HG03432 (cell line): Measurements from ENCODE around the gene CELSR1.

Experiments used
- ATAC-seq: cut with Tn5 transposase; IDR thresholded peaks from one replicate; pipeline ENCODE4 v1.9.1; 2021; ENCODE audit warnings: mild to moderate bottlenecking, moderate library complexity; ENCODE audit not compliant: unreplicated experiment

Gene CELSR1

DNA sequence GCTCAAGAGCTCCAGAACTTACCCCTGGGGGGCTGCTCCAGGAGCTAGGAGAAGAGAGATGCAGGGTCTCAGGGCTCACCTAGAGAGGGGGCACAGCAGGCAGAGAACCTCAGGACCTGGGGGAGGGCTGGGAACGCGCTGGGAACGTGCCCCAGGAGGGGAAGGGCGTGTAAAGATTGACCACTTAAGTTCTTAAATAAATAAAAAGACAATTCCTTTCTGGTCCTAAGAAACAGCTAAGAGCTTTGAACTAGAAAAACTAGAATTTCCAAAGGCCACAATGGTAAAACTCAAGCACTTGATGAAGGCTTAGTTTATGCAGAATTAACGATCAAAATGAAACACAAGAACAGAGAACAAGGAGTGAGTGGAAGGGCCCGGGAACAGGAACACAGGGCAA lies 89.1 kb downstream of the CELSR1 start:
- ATAC-seq, result no peak

DNA sequence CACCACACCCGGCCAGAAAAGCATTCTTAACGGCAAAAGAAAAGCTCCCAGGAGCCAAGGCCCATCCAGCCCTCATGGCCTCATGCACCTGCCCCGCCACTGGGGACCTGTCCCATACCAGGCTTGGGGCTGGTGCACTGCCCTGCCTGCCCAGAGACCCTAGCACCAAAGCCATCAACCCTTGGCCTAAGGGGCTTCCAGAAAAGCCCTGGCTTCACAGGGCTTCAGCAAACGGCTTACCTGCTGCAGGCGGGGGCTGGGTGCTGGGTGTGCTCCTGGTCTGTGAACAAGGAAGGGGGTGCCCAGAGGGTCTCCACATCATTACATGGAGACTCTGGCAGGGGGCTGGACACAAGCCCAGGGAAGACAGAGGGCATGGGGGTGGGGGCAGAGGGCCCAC lies 89.5 kb downstream of the CELSR1 start:
- ATAC-seq, result no peak

GRCh38 chr22:46446799-46447198 lies 90.6 kb downstream of the CELSR1 start:
- no peak for ATAC-seq

DNA sequence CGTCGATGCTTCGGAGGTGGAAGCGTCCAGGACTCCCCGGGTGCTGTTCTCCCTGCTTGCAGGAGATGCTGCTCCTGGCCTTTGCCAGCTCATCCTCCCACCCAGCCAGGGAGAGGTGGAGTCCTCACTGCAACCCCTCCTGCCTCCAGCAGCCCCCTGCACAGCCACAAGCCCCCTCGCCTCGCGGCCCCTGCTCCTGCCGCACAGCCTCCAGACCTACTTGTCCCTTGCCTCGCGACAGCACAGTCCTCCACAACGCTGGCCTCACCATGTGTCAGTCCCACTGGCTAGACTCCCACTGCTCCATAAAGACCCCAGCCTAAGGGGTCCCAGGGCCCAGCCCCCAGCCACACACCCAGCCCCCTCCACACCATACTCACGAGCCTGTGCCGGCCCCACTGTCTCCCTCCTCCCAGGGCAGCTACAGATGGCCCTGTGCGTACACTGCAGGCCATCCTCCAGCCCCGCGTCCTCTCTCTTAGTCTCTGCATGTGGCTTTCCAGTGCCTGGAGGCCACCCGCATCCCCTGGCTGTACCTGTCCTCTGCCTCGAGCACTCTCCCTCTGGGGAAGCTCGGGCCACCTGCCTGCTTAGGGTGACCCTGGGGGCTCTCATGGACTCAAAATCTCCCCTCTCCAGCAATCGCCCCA lies 91.5 kb downstream of the CELSR1 start:
- no peak for ATAC-seq

DNA sequence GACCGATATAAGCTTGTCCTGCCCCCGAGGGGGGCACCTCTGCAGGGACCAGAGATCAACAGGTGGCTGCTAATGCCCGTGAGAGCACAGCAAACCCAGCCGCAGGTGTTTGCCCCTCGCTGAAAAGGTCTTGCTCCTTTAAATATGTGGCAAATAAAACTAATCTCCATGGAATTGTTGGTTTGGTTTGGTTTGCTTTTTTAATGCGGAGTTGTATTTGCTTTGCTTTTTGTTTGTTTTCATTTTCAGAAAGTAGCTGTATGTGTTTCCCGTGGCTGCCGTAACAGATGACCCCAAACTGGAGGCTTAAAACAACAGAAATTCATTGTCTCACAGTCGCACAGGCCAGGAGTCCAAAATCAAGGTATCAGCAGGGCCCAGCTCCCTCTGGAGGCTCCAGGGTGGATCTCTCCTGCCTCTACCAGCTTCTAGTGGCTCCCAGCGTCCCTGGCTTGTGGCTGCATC lies 93.0 kb downstream of the CELSR1 start:
- no peak for ATAC-seq

- ATAC-seq, result no peak
These were observed 93.5 kb downstream of the CELSR1 start for GRCh38 chr22:46443850-46444389.

- ATAC-seq, result no peak
These were observed 95.1 kb downstream of the CELSR1 start for GRCh38 chr22:46442217-46442853.

DNA sequence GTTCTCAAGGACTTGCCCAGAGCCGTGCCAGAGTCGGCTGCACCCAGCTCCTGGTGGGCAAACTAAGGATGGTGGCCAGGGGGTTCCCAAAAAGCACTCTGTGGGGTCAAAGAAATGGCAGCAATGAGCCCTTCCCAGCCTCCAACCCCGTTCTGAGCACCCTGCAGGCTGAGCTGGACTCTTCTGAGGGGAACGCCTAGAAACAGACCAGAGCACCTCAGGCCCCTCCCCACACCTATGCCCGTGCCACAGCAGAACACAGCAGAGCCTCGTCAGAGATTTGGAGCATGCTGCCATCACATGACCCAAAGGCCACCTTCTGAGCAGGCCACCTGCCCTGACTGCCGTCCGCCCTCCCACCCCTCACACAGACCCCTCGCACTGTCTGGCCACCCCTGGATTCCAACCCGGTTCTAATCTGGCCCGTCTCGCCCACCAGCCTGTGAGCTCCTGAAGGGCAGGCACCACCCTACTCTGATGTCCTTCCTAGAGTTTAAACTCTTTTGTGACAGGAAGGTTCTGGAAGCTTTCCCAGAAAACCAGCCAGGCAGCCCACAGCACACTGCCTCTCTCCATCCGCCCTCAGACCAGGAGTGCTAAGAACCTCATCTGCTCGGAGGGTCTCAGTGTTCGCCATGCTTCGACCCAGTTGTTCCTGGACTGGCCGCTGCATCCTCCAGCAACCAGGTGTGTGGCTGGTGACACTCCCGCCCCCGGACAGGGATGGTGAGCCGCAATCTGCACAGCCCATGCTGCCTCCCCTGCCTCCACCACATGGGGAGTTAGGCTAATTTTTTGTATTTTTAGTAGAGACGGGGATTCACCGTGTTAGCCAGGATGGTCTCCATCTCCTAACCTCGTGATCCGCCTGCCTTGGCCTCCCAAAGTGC lies 97.6 kb downstream of the CELSR1 start:
- no peak for ATAC-seq

GRCh38 chr22:46439111-46439510 lies 98.3 kb downstream of the CELSR1 start:
- ATAC-seq, result no peak

- no peak for ATAC-seq
These were observed 99.6 kb downstream of the CELSR1 start for GRCh38 chr22:46437671-46438440.

DNA sequence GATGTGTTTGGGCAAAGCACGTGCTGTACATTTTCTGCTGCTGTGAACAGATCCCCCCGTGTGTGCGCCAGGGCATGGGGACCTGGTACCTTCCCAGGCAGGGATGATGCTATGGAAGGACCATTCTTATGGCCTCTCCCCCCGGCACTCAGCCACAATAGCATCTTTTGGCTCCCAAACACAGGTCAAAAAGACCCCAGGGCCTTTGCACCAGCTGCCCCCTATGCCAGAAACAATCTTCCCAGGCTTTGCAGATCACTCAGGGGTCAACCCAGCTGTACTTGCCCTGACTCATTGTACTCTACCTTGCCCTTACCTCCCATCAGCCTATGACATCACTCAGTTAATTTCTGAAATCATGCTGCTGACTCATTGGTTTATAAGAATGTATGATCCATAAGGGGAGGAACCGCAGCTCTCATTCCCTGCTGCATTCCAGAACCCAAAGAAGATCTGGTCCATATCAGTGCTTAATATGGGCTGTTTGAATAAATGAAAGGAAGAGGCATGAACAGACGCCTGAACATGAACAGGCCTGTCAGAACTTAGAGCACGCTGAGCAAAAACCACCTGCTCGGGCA lies 100.7 kb downstream of the CELSR1 start:
- no peak for ATAC-seq

- ATAC-seq, result no peak
These were observed 104.1 kb downstream of the CELSR1 start for GRCh38 chr22:46433318-46433717.

DNA sequence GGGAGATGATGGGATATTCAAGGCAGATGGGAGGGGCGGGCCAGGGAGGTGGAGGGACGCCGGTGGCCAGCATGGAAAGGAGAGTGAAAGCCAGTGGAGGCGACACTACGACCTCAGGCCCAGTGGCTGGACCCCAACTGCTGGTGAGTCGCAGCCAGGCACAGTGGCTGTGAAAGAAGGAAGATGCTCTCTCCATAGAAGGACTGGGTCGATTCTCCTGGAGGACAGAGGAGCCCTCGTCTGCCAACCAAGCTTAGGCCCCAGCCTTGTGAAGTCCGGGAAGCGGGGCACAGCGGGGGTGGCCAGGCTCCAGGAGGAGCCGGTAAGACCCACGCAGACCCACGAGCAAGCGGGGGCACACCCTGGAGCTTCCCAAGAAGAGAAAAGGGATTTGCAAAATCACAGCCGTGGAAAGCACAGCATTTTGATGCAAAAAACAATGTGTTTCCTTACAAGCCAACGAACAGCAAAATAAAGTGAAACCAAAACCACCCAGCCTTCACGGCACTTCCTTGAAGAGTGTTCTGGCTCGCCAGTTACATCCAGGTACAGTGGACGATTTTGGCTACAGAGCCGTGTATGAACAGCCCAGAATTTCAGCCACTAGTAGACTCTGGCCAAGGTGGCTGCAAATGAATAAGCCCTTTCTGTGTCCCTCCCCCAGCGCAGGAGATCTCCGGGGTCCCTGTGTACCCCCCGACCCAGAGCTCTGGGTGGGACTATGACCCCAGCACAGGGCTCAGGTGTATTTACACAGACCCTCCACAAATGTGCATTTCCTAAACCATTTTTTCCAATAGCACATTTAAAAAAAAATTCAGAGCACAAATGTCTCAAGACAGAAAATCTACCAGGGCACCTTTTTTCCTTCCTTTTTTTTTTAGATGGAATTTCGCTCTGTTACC lies 105.0 kb downstream of the CELSR1 start:
- ATAC-seq, result no peak

- ATAC-seq, result no peak
These were observed 106.2 kb downstream of the CELSR1 start for GRCh38 chr22:46430961-46431838.

- no peak for ATAC-seq
These were observed 108.0 kb downstream of the CELSR1 start for GRCh38 chr22:46429325-46429853.

GRCh38 chr22:46428602-46429324 lies 108.7 kb downstream of the CELSR1 start:
- no peak for ATAC-seq

DNA sequence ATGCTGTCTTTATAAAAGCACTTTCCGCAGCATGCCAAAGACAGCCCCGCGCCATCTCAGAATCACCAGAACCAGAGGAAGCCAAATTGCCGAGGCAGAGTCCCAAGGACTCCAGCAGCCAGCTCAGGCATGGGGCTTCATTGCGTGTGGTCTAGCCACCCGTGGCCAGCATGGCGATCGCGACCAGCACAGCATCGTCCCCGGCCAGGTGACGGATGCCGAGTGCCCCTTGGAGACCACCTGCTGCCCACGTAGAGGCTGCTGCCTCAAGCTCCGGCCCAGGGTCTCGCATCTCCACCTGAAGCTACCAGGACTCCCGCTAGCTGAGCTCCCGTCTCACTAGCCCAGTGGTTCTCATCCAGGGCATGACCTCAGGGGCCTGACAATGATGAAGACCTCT lies 109.2 kb downstream of the CELSR1 start:
- ATAC-seq, result no peak
